Measurements from ENCODE around the gene SCARF2. TPM values are rescaled to one million over a fixed set of nuclear protein-coding genes. Genes with fewer than 3 reads are reported as not detected.

Gene SCARF2
- total RNA-seq, 1 donor from 2014 or later, result 133 TPM

- peaks cover 0 to 3% of the 10 kb centered on the region in 2 donors for H3K4me1 ChIP-seq
- H3K4me3 ChIP-seq, result no peak overlapping the region
- TF ChIP-seq CTCF (IDR thresholded peaks at IDR 0.05), result no peak
- H3K27me3 ChIP-seq, result no peaks in the 10 kb centered on the region
- DNase-seq (ENCODE audit: low spot score in 2 of 2), result no peak
- intact Hi-C loops (cut with DNase I), result no loop called here
- H3K27ac ChIP-seq, result no peak overlapping the region
- H3K9me3 ChIP-seq, result no peaks in the 10 kb centered on the region
- H3K36me3 ChIP-seq, result peaks cover 16 to 23% of the 10 kb centered on the region in 2 donors
Observed at GRCh38 chr22:20442485-20443284, 5.1 kb upstream of the SCARF2 start.

- no peak for TF ChIP-seq CTCF (IDR thresholded peaks at IDR 0.05)
Observed at GRCh38 chr22:20441631-20442484, 4.2 kb upstream of the SCARF2 start.

GRCh38 chr22:20440637-20441591, 3.3 kb upstream of the SCARF2 start:
- H3K4me1 ChIP-seq, result peaks cover 1 to 3% of the 10 kb centered on the region in 2 donors
- H3K27me3 ChIP-seq, result no peaks in the 10 kb centered on the region
- H3K36me3 ChIP-seq, result peaks cover 10 to 18% of the 10 kb centered on the region in 2 donors
- H3K27ac ChIP-seq, result peak overlapping the region; percentile 27 to 28
- H3K4me3 ChIP-seq, result no peak overlapping the region
- intact Hi-C loops (cut with DNase I), result no loop called here
- no peak for TF ChIP-seq CTCF (IDR thresholded peaks at IDR 0.05)
- no peaks in the 10 kb centered on the region for H3K9me3 ChIP-seq
- no peak for DNase-seq (ENCODE audit: low spot score in 2 of 2)

More at GRCh38 chr22:20441631-20442484, 4.2 kb upstream of the SCARF2 start:
- Histone ChIP-seq H3K9me3 (no peaks in the 10 kb centered on the region), H3K27ac (peak overlapping the region; percentile 27 to 28), H3K27me3 (no peaks in the 10 kb centered on the region), H3K4me1 (peaks cover 0 to 3% of the 10 kb centered on the region in 2 donors), H3K4me3 (no peak overlapping the region), H3K36me3 (peaks cover 16 to 23% of the 10 kb centered on the region in 2 donors)
- intact Hi-C loops (cut with DNase I), result no loop called here
- DNase-seq (ENCODE audit: low spot score in 2 of 2), result no peak

GRCh38 chr22:20439928-20440575, 2.4 kb upstream of the SCARF2 start:
- TF ChIP-seq CTCF (IDR thresholded peaks at IDR 0.05), result no peak
- peaks cover 4 to 15% of the 10 kb centered on the region in 2 donors for H3K36me3 ChIP-seq
- no peaks in the 10 kb centered on the region for H3K9me3 ChIP-seq
- H3K4me3 ChIP-seq, result no peak overlapping the region
- peaks cover 3 to 9% of the 10 kb centered on the region in 2 donors for H3K4me1 ChIP-seq
- no peaks in the 10 kb centered on the region for H3K27me3 ChIP-seq
- DNase-seq (ENCODE audit: low spot score in 2 of 2), result no peak
- peak overlapping the region; percentile 89 to 94 for H3K27ac ChIP-seq
- intact Hi-C loops (cut with DNase I), result loop anchor here (5.0 to 10.0 kb wide), 2 partner anchors 257 to 485 kb away; no protein-coding TSS in a partner anchor
